Ovary (tissue), 3 donors: Measurements from ENCODE around the gene SEL1L3.

Source experiments
- CTCF ChIP-seq, 3 donors: fragments of 450-650 bp in 2 of 3; fragments of 200-600 bp in 1 of 3; IDR thresholded peaks; one replicate each; pipeline versions ENCODE4 v1.5.1 to v1.8.0; 2016 to 2022; ENCODE audit warnings: antibody characterized with exemption in 3 of 3, mild to moderate bottlenecking in 1 of 3
- EP300 ChIP-seq: sonication (generic); formaldehyde crosslinking; IDR thresholded peaks from one replicate; pipeline ENCODE4 v1.6.1; 2017; ENCODE audit warnings: antibody characterized with exemption
- POLR2A ChIP-seq: fragments of 450-650 bp; IDR thresholded peaks from one replicate; pipeline ENCODE4 v1.6.1; 2017; ENCODE audit warnings: antibody characterized with exemption, mild to moderate bottlenecking, moderate library complexity
- donor health status: DM: no; HTN: no; CAD: no.

DNA sequence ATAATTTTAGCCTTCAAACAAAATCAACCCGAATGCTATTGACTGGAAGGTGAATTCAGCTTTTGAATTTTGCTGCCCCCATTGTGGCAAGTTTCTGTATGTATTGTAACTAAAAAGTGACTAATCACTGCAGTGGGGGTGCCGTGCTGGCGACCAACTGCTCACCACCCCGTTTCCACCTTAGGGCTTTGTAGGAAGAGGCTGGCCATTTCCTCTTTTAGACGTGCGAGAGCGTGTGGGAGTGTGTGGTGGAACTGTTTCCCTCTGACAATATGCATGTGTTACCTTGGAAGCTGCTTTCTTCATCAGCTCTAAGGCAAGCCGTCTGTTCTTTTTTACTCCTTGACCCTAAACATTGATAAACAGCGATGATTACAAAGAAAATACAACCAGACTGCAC lies 78.8 kb downstream of the SEL1L3 start:
- TF ChIP-seq CTCF (IDR thresholded peaks at IDR 0.05) (no peak), POLR2A (no peak), EP300 (no peak)
